ENCODE results near the gene TMEM184B.

Gene TMEM184B

DNA sequence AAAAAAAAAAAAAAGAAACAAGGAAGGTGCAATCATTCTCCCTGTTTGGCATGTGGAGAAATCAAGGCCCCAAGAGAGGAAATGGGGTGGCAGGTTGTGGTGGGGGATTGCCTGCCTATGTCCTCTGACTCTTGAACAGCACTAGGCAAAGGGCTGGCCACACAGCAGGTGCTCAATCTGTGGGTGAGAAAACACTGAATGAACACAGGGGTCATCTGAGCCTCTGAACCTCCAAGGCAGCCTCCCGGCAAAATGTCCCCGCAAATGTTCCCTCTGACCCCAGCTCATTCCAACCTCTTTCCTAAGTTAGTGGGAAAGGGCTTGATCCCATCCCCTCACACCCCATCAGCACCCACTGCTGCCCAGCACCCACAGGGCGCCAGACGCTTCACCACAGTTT is 95.8 kb downstream of the TMEM184B start:
- Histone ChIP-seq H3K36me3 (ENCODE audit: control insufficient read depth in 5 of 5, insufficient read depth in 5 of 5, low read length in 5 of 5) (no peaks in the 10 kb centered on the region), H3K4me3 (ENCODE audit: low read depth in 1 of 5, low read length in 5 of 5) (no peak overlapping the region), H3K4me1 (ENCODE audit: control insufficient read depth in 5 of 5, insufficient read depth in 5 of 5, low read length in 5 of 5) (peaks cover 21 to 78% (median 73%) of the 10 kb centered on the region in 5 donors), H3K27ac (ENCODE audit: low read depth, low read length) (peak overlapping the region; percentile 99), H3K9ac (ENCODE audit: low read length in 5 of 5) (peak overlapping the region in 1 of 5 donors; percentile 48), H3K27me3 (ENCODE audit: control insufficient read depth in 5 of 5, insufficient read depth in 4 of 5, low read length in 5 of 5) (no peaks in the 10 kb centered on the region), H3K9me3 (ENCODE audit: control insufficient read depth in 5 of 5, low read length in 5 of 5) (no peaks in the 10 kb centered on the region)

GRCh38 chr22:38176170-38176741 is 96.6 kb downstream of the TMEM184B start:
- no peaks in the 10 kb centered on the region for H3K9me3 ChIP-seq (ENCODE audit: control insufficient read depth in 5 of 5, low read length in 5 of 5)
- no peaks in the 10 kb centered on the region for H3K27me3 ChIP-seq (ENCODE audit: control insufficient read depth in 5 of 5, insufficient read depth in 4 of 5, low read length in 5 of 5)
- no peaks in the 10 kb centered on the region for H3K36me3 ChIP-seq (ENCODE audit: control insufficient read depth in 5 of 5, insufficient read depth in 5 of 5, low read length in 5 of 5)
- no peak overlapping the region for H3K4me3 ChIP-seq (ENCODE audit: low read depth in 1 of 5, low read length in 5 of 5)
- H3K27ac ChIP-seq (ENCODE audit: low read depth, low read length) = peak overlapping the region; percentile 99
- peaks cover 21 to 76% (median 72%) of the 10 kb centered on the region in 5 donors for H3K4me1 ChIP-seq (ENCODE audit: control insufficient read depth in 5 of 5, insufficient read depth in 5 of 5, low read length in 5 of 5)
- peak overlapping the region in 3 of 5 donors; percentile 23 to 41 (median 32) for H3K9ac ChIP-seq (ENCODE audit: low read length in 5 of 5)

DNA sequence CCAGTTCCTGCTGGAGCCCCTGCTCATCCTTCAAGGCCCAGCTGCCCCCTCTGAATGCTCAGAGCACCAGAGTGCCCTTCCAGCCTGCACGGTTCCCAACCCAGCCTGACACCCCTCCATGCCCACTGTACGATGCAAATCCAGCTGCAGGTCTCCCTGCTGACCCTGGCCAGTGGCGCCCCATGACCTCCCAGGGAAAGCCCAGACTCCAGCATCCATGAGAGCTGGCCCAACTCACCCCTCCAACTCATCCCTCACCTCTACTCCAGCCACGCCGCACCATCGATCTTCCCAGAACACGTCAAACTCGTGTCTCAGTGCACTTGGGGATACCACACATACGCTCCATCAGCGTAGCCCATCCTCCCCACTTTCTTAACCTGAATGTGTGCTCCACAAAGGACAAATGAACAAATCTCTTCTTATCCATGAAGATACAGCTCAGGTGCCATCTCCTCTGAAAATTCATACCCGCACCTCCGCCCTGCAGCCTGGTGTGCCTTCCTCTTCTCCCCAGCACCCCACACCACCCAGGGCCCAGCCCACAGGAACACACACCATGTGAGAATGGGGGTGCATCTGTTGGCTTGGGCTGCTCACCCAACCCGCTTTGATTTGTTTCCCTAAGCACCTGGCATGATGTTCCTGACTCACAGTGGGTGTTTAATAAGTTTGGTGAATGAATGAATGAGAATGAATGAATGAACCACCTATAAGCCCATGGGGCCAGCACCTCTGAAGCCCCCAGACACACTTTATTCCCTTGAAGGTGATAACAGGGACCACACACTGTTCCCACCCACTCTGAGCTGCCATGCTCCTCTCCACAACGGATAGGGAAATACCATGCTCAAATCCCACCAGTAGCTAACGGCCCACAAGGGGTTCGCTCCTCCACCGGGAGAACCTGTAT is 97.3 kb downstream of the TMEM184B start:
- Histone ChIP-seq H3K9ac (ENCODE audit: low read length in 5 of 5) (peak overlapping the region in 3 of 5 donors; percentile 23 to 41 (median 32)), H3K9me3 (ENCODE audit: control insufficient read depth in 5 of 5, low read length in 5 of 5) (no peaks in the 10 kb centered on the region), H3K36me3 (ENCODE audit: control insufficient read depth in 5 of 5, insufficient read depth in 5 of 5, low read length in 5 of 5) (peaks cover 0 to 1% (median 0%) of the 10 kb centered on the region in 5 donors), H3K27ac (ENCODE audit: low read depth, low read length) (peak overlapping the region; percentile 99), H3K27me3 (ENCODE audit: control insufficient read depth in 5 of 5, insufficient read depth in 4 of 5, low read length in 5 of 5) (no peaks in the 10 kb centered on the region), H3K4me3 (ENCODE audit: low read depth in 1 of 5, low read length in 5 of 5) (no peak overlapping the region), H3K4me1 (ENCODE audit: control insufficient read depth in 5 of 5, insufficient read depth in 5 of 5, low read length in 5 of 5) (peaks cover 14 to 68% (median 64%) of the 10 kb centered on the region in 5 donors)

DNA sequence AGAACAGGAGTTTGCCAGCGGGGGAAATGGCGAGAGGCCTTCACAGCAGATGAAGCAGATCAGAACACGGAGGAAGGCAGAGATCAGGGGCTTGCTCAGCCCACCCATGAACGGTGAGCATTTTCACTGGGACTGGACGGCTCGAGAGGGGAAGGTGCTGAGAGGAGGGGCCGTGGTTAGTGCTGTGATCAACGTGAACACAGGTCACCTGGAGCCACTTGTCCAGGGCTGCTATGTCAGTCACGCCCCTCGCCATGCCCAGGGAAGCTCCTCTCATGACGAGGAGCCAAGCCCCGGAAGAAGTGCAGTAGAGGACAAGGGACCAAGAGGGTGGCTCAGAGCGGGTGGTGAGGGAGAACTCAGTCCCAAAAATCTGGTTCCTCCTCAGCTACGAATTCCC is 98.2 kb downstream of the TMEM184B start:
- Histone ChIP-seq H3K4me1 (ENCODE audit: control insufficient read depth in 5 of 5, insufficient read depth in 5 of 5, low read length in 5 of 5) (peaks cover 14 to 60% (median 55%) of the 10 kb centered on the region in 5 donors), H3K4me3 (ENCODE audit: low read depth in 1 of 5, low read length in 5 of 5) (no peak overlapping the region), H3K27ac (ENCODE audit: low read depth, low read length) (no peak overlapping the region), H3K27me3 (ENCODE audit: control insufficient read depth in 5 of 5, insufficient read depth in 4 of 5, low read length in 5 of 5) (no peaks in the 10 kb centered on the region), H3K9me3 (ENCODE audit: control insufficient read depth in 5 of 5, low read length in 5 of 5) (no peaks in the 10 kb centered on the region), H3K36me3 (ENCODE audit: control insufficient read depth in 5 of 5, insufficient read depth in 5 of 5, low read length in 5 of 5) (peaks cover 0 to 3% (median 0%) of the 10 kb centered on the region in 5 donors), H3K9ac (ENCODE audit: low read length in 5 of 5) (no peak overlapping the region)

DNA sequence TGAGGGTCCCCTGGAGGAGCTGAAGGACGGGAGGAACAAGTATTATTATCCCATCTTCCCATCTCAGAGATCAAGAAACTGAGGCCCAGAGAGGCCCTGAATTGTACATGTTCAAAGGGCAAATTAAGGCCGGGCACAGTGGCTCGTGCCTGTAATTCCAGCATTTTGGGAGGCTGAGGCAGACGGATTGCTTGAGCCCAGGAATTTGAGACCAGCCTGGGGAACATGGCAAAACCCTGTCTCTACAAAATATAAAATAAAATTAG is 99.2 kb downstream of the TMEM184B start:
- Histone ChIP-seq H3K9ac (ENCODE audit: low read length in 5 of 5) (no peak overlapping the region), H3K36me3 (ENCODE audit: control insufficient read depth in 5 of 5, insufficient read depth in 5 of 5, low read length in 5 of 5) (peaks cover 0 to 12% (median 3%) of the 10 kb centered on the region in 5 donors), H3K27ac (ENCODE audit: low read depth, low read length) (no peak overlapping the region), H3K27me3 (ENCODE audit: control insufficient read depth in 5 of 5, insufficient read depth in 4 of 5, low read length in 5 of 5) (no peaks in the 10 kb centered on the region), H3K4me3 (ENCODE audit: low read depth in 1 of 5, low read length in 5 of 5) (no peak overlapping the region), H3K9me3 (ENCODE audit: control insufficient read depth in 5 of 5, low read length in 5 of 5) (no peaks in the 10 kb centered on the region), H3K4me1 (ENCODE audit: control insufficient read depth in 5 of 5, insufficient read depth in 5 of 5, low read length in 5 of 5) (peaks cover 14 to 60% (median 55%) of the 10 kb centered on the region in 5 donors)

DNA sequence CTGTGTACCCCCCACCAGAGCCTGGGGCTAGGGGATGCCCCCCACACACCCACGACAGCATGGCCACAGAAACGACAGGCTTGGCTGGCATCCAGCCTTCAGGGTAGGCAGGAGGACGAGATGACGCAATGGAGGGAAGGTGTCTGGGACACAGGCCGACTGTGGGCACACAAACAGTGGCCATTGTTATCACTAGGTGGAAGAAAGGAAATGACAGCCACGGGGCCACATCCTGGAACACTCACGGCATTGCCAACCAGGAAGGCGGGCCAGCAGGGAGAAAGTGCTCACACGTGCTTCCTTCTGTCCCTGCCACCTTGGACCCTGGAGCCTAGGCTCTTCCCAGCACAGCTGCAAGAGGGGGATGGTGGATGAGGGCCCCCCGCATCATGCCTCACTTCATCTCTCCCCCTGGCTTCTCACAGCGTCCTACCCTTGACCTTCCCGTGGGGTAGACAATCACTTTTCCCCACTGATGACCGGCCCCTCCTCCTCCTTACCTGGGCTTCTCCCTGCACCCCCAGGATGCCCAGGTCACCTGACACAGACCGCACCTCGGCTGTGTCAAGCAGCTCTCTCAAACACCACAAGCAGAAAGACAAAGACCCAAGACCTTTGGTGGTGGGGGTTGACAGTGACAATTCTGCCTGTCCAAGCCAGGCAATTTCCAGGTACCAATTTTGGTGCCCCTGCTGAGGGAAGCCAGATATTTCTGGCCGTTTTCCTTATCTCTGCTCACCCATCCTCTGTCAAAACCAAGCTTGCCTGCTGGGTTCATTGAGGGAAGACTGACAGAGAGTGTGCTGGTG is 99.8 kb downstream of the TMEM184B start:
- Histone ChIP-seq H3K36me3 (ENCODE audit: control insufficient read depth in 5 of 5, insufficient read depth in 5 of 5, low read length in 5 of 5) (peaks cover 0 to 15% (median 5%) of the 10 kb centered on the region in 5 donors), H3K27ac (ENCODE audit: low read depth, low read length) (peak overlapping the region; percentile 62), H3K9ac (ENCODE audit: low read length in 5 of 5) (peak overlapping the region in 3 of 5 donors; percentile 2 to 37 (median 30)), H3K4me3 (ENCODE audit: low read depth in 1 of 5, low read length in 5 of 5) (no peak overlapping the region), H3K27me3 (ENCODE audit: control insufficient read depth in 5 of 5, insufficient read depth in 4 of 5, low read length in 5 of 5) (no peaks in the 10 kb centered on the region), H3K4me1 (ENCODE audit: control insufficient read depth in 5 of 5, insufficient read depth in 5 of 5, low read length in 5 of 5) (peaks cover 12 to 60% (median 55%) of the 10 kb centered on the region in 5 donors), H3K9me3 (ENCODE audit: control insufficient read depth in 5 of 5, low read length in 5 of 5) (no peaks in the 10 kb centered on the region)

GRCh38 chr22:38171927-38172831 is 100.6 kb downstream of the TMEM184B start:
- Histone ChIP-seq H3K27ac (ENCODE audit: low read depth, low read length) (peak overlapping the region; percentile 62), H3K4me1 (ENCODE audit: control insufficient read depth in 5 of 5, insufficient read depth in 5 of 5, low read length in 5 of 5) (peaks cover 11 to 59% (median 53%) of the 10 kb centered on the region in 5 donors), H3K27me3 (ENCODE audit: control insufficient read depth in 5 of 5, insufficient read depth in 4 of 5, low read length in 5 of 5) (no peaks in the 10 kb centered on the region), H3K9me3 (ENCODE audit: control insufficient read depth in 5 of 5, low read length in 5 of 5) (no peaks in the 10 kb centered on the region), H3K9ac (ENCODE audit: low read length in 5 of 5) (peak overlapping the region in 3 of 5 donors; percentile 2 to 37 (median 30)), H3K4me3 (ENCODE audit: low read depth in 1 of 5, low read length in 5 of 5) (no peak overlapping the region), H3K36me3 (ENCODE audit: control insufficient read depth in 5 of 5, insufficient read depth in 5 of 5, low read length in 5 of 5) (peaks cover 0 to 23% (median 5%) of the 10 kb centered on the region in 5 donors)

DNA sequence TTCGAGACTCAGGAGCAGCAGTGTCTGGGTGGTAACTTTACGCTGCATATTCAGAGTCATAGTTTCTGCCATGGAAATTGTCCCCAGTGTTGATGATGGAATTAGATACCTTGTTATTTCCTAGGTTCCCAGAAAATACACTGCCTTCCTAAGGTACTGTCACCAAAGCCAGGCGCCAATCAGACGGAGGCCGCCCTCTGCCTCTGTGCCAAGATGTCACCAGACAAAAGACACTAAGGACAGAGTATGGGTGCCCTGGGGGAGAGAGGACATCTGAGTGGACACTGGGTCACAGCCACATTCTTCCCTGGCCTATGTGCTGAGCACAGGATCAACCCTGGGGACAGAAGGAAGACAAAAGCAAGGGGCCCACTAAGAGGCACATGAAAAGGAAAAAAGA is 102.3 kb downstream of the TMEM184B start:
- H3K9ac ChIP-seq (ENCODE audit: low read length in 5 of 5) = no peak overlapping the region
- no peaks in the 10 kb centered on the region for H3K27me3 ChIP-seq (ENCODE audit: control insufficient read depth in 5 of 5, insufficient read depth in 4 of 5, low read length in 5 of 5)
- no peaks in the 10 kb centered on the region for H3K9me3 ChIP-seq (ENCODE audit: control insufficient read depth in 5 of 5, low read length in 5 of 5)
- peaks cover 0 to 28% (median 10%) of the 10 kb centered on the region in 5 donors for H3K36me3 ChIP-seq (ENCODE audit: control insufficient read depth in 5 of 5, insufficient read depth in 5 of 5, low read length in 5 of 5)
- H3K4me3 ChIP-seq (ENCODE audit: low read depth in 1 of 5, low read length in 5 of 5) = no peak overlapping the region
- peaks cover 6 to 48% (median 36%) of the 10 kb centered on the region in 5 donors for H3K4me1 ChIP-seq (ENCODE audit: control insufficient read depth in 5 of 5, insufficient read depth in 5 of 5, low read length in 5 of 5)
- no peak overlapping the region for H3K27ac ChIP-seq (ENCODE audit: low read depth, low read length)

Measured in subcutaneous abdominal adipose tissue (tissue), 5 donors.